Measurements from ENCODE around the gene POU3F1.

POU3F1 gene

GRCh38 chr1:38003261-38004250 is 43.0 kb downstream of the POU3F1 start:
- DNase-seq: no peak

- DNase-seq: no peak
These were observed 45.8 kb downstream of the POU3F1 start for GRCh38 chr1:38000529-38001455.

GRCh38 chr1:38000233-38000528 is 46.4 kb downstream of the POU3F1 start:
- no peak for DNase-seq

GRCh38 chr1:37999430-38000232 is 47.0 kb downstream of the POU3F1 start:
- no peak for DNase-seq

GRCh38 chr1:37998913-37999429 is 47.6 kb downstream of the POU3F1 start:
- DNase-seq: no peak

GRCh38 chr1:37998089-37998808 is 48.3 kb downstream of the POU3F1 start:
- no peak for DNase-seq

GRCh38 chr1:37997256-37998088 is 49.1 kb downstream of the POU3F1 start:
- DNase-seq: no peak

GRCh38 chr1:37995751-37996345 is 50.7 kb downstream of the POU3F1 start:
- DNase-seq: no peak

GRCh38 chr1:37994886-37995566 is 51.6 kb downstream of the POU3F1 start:
- no peak for DNase-seq
